ELF-1 (cell line): ENCODE data around the gene JTB.

Source experiments
- DNase-seq: peaks from one replicate; pipeline ENCODE4 v3.0.0-alpha.2; 2016; ENCODE audit warnings: low read depth, low spot score

JTB gene

GRCh38 chr1:153954826-153955225 is 22.6 kb downstream of the JTB start:
- DNase-seq = no peak

- no peak for DNase-seq
These were observed 23.6 kb downstream of the JTB start for GRCh38 chr1:153953859-153954365.

GRCh38 chr1:153951801-153952200 is 25.7 kb downstream of the JTB start:
- no peak for DNase-seq

GRCh38 chr1:153951183-153951582 is 26.3 kb downstream of the JTB start:
- DNase-seq = no peak

GRCh38 chr1:153946622-153947241 is 30.7 kb downstream of the JTB start, which contains the start of gene DENND4B:
DENND4B (minus strand) TSS chr1:153946718; CDS start chr1:153944374, 2,344 bp downstream.
- peak; percentile 92 for DNase-seq

- DNase-seq = peak; percentile 60
These were observed 31.5 kb downstream of the JTB start for GRCh38 chr1:153945795-153946621.

- DNase-seq = no peak
These were observed 32.2 kb downstream of the JTB start for GRCh38 chr1:153945131-153945794.

- DNase-seq = no peak
These were observed 32.7 kb downstream of the JTB start for GRCh38 chr1:153944827-153945117.

- no peak for DNase-seq
These were observed 33.3 kb downstream of the JTB start for GRCh38 chr1:153944005-153944826.

- DNase-seq = no peak
These were observed 34.5 kb downstream of the JTB start for GRCh38 chr1:153942766-153943549.

GRCh38 chr1:153941826-153942725 is 35.4 kb downstream of the JTB start:
- no peak for DNase-seq

- DNase-seq = no peak
These were observed 36.7 kb downstream of the JTB start for GRCh38 chr1:153940756-153941155.

GRCh38 chr1:153939476-153939875 is 38.0 kb downstream of the JTB start:
- DNase-seq = no peak

- no peak for DNase-seq
These were observed 38.5 kb downstream of the JTB start for GRCh38 chr1:153938996-153939395.

GRCh38 chr1:153937331-153937730 is 40.1 kb downstream of the JTB start:
- no peak for DNase-seq

GRCh38 chr1:153936011-153936802 is 41.3 kb downstream of the JTB start:
- DNase-seq = no peak

GRCh38 chr1:153934746-153935145 is 42.7 kb downstream of the JTB start:
- no peak for DNase-seq

GRCh38 chr1:153933955-153934354 is 43.5 kb downstream of the JTB start:
- no peak for DNase-seq

GRCh38 chr1:153933430-153933829 is 44.0 kb downstream of the JTB start:
- DNase-seq = no peak
